Stimulated activated CD4-positive, alpha-beta T cell treated with anti-CD3 and anti-CD28 coated beads, Interleukin-4, amount 100 ng/mL, for 24 hours (primary cell): ENCODE results near the gene HS1BP3.

Experiments used
- DNase-seq: peaks from one replicate; pipeline ENCODE4 v3.0.0-alpha.2; 2020

The HS1BP3 gene

DNA sequence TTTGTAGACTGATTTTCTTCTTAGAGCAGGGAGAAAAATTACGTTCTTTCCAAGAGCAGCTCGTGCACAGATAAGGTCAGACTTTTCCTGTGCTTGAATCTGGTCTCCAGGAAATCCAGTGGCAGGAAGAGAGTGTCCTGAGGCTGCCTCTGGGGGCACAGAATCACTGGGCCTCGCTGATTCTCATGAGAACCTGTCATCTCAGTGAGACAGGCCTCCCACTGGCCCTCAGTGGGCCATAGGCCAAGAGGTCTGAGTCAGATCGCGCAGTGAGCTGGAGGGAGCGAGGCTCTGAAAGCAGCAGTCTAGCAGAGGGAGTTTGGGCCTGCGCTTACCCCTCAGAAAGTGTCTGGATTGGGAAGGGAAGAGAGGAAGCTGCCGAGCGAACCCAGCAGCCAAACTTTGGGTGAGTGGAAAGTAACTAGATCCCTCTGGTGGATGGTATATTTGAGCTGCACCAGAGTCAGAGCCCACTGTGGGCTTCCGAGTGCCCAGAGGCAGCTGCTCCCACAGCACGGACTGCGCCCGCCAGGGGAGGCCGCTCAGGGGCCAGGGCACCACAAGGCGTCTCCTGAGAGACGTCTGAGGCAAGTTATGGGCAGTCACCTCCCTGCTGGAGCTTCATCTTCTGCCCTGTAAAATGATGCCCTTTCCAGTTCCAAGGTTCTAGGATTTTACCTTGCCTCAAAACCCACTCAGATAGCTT, 24.2 kb upstream of the HS1BP3 start:
- DNase-seq = no peak

DNA sequence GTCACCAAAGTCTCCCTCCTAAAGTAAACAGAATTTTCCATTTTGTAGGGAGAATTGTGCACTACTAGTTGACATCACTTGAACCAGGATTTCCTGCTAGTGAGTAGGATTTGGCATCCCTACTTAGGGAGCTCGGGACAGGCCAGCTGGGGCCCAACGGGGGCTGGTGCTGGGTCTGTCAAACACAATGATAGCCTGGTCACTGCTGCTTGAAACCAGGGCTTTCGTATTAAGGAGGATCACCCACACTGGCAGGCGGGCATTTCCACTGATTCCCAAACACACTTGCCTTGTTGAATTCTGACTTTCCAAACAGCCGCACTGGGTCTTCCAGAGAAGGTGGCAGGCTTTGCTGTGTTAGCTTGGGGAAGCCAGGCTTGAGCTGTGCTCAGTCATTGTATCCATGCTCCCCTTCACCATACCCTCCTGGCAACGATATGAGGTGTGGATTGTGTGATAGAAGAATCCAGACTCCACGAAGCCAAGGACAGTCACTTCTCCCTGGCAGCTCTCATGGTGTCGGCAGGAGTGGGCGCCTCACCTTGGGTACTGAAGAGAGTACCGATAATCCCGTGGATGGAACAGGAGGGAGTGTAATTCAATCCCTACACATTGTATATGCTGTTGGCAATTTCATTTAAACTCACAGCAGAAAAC, 23.5 kb upstream of the HS1BP3 start:
- no peak for DNase-seq

DNA sequence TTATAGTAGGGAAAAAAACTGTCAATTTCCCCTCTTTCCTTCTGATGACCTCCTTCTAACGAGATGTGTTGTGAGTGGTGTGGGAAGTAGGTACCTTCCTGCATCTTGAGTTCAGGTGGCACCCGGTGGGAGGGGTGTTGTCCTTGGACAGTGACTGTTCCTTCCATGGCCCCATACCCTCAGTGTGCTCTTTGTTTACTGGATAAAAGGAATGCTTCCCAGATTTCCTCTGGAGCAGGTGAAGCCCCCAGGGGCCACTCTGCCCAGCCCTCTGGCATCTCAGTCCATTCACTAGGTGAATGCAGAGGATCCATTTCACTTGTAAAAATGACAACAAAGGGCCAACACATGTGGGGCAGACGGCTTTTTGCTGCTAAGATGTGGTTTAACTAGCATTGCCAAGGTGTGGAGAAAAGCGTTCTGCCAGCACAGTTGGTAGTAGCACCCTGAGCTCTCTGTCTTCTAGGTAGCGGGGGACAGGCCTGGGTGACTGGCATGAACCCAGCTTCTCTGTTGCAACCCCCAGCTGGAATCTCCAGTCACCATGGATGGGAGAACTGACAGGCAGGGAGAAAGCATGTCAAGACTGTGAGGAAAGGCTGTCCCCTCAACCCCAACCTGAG, 22.9 kb upstream of the HS1BP3 start:
- DNase-seq = no peak

DNA sequence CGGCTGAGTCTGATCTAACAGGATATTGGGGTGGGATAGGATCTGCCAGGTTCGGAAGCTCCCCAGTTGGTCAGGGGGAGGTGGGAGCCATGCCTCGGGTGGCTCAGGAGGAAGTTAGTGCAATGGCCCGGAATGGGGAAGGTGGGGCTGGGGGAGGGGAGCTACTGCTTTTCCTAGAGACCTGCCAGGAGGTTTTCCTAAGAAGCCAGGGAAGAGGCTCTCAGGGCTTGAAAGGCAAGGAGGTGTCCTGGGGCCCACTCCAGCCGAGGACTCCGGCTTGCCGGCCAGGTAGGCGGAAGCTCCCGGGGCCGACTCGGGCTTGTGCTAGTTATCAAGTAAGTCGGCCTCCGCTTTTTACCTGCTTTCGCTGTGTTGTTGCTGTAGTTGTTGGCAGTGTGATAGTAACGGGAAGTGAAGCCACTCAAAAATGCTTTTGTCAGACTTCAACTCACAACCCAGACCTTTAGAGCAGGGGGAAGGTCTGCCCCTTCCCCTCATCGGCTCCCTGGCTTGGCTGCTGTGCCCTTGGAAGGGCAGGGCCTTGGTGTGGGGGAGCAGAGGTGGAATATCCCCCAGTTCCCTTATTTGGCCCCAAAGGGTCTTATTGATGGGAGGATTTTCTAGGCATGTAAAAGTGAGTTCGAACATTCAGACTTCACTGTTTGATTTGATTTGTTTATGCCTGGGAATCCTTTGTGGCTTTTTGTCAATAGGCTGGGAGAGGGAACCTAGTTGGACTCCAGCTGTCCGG, 21.5 kb upstream of the HS1BP3 start:
- DNase-seq = no peak

DNA sequence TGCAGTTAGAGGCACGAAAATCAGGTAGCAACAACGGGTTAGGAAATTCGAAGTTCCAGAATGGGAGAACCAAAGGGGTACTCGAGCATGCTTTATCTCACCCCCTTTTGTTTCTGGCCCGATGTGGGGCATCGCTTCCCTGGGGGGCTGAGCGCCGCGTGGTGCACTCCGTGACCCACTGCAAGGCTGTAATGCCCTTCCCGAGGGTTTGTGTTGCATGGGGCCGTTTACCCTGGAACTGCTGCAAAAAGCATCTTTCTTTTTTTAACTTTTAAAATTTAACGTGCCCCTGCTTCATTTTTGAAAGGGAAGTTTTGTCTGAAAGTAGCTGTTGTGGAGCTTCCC, 20.8 kb upstream of the HS1BP3 start:
- no peak for DNase-seq

DNA sequence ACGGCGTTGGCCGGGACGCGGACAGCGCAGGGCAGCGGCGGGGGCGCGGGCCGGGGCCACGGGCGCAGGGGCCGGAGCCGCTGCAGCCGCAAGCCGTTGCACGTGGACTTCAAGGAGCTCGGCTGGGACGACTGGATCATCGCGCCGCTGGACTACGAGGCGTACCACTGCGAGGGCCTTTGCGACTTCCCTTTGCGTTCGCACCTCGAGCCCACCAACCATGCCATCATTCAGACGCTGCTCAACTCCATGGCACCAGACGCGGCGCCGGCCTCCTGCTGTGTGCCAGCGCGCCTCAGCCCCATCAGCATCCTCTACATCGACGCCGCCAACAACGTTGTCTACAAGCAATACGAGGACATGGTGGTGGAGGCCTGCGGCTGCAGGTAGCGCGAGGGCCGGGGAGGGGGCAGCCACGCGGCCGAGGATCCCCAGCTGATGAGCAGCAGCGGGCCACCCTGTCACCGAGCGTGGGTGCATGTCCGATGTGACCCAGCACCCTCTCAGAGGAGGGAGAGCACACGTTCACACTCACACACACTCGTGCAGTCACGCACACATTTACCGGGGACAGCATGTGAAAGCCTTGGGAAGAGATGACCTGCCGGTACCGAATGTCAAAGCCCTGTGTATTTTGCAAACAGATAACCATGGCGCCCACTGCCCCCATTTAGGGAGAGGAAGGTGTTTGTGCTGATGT, 20.3 kb upstream of the HS1BP3 start:
- no peak for DNase-seq

DNA sequence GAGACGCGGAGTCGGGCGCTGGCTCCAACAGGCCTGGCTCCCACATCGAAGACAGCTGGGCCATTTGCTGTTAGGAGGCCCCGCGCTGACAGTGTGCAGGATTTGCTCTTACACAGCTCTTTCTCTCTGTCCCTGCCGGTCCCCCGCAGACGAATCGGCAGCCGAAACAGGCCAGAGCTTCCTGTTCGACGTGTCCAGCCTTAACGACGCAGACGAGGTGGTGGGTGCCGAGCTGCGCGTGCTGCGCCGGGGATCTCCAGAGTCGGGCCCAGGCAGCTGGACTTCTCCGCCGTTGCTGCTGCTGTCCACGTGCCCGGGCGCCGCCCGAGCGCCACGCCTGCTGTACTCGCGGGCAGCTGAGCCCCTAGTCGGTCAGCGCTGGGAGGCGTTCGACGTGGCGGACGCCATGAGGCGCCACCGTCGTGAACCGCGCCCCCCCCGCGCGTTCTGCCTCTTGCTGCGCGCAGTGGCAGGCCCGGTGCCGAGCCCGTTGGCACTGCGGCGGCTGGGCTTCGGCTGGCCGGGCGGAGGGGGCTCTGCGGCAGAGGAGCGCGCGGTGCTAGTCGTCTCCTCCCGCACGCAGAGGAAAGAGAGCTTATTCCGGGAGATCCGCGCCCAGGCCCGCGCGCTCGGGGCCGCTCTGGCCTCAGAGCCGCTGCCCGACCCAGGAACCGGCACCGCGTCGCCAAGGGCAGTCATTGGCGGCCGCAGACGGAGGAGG, 19.6 kb upstream of the HS1BP3 start:
- no peak for DNase-seq

DNA sequence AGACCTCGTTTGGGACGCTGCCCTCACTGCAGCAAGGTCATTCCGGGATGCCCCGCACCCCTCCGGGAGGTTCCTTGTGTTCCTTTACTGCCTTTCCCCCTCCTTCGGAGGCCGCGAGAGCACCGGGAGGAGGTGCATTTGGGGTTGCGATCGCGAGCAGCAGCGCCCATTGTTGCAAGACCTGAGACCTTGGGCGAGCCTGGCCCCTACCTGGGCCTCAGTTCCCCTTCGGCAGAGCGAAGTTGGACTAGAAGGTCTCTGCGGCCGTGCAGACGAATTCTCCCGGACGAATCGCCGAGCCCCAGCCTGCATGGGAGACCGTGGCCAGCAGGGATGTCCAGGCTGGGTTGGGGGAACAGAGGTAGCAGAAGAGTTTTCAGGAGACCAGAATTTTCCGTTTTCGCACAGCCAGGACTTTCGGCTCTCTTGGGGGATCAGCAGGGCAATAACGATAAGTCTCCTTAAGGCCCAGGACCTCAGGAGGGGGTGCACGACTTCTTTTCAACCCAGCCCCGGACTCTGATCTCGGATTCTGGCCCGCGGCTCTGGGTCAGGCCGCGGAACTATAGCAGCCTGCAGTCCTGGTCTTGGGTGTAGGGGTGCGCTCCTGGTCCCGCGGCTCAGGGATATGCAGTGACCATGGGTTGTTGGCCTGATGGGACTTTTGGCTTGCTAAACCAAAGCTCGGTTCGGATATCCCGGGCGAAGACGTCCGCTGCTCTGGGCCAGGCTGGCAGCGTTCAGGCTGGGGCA, 18.8 kb upstream of the HS1BP3 start:
- no peak for DNase-seq

DNA sequence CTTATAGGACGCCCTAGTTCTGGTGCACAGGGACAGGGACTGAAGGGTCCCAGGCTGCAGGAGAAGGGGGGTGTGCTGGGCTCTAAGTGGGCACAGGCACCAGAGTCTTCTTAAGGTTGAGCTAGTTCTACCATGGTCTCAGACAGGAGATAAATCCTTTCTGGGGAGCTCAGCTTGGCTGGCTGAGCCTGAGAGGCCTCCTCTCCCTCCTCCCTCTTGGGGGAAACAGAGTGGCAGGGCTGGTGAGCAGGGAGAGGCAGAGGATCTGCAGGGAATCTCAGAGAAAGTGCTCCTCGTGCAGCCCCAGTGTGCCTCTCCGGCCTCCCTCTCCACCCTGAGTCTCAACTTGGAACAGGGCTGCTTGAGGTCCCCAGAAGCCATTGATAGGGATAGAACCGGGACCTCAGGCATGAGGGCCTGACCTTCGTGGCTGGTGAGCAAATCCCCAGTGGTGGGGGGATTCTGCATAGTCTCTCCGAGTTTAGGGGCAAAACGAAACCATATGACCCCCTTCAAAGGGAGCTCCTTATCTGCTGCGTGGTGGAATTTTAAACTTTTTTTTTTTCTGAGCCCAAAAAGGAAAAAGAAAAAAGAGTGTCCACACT, 18.1 kb upstream of the HS1BP3 start:
- no peak for DNase-seq

DNA sequence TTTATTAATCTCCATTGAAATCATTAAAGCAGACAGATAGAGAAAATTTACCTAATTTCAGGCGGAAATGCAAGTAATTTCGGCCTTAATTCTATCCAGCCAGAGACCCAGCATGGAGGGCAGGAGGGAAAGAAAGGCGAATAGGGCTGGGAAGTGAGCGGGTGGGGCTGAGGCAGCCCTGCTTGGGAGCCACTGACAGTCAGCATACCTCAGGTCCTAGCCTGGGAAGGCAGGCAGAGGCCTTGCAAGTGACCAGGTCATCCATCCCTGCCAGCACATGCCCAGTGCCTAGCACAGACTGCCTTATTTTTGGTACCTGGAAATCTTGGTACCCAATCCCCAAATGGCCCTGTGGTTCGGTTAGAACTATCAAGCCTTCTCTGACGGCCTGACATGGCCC, 17.6 kb upstream of the HS1BP3 start:
- no peak for DNase-seq

DNA sequence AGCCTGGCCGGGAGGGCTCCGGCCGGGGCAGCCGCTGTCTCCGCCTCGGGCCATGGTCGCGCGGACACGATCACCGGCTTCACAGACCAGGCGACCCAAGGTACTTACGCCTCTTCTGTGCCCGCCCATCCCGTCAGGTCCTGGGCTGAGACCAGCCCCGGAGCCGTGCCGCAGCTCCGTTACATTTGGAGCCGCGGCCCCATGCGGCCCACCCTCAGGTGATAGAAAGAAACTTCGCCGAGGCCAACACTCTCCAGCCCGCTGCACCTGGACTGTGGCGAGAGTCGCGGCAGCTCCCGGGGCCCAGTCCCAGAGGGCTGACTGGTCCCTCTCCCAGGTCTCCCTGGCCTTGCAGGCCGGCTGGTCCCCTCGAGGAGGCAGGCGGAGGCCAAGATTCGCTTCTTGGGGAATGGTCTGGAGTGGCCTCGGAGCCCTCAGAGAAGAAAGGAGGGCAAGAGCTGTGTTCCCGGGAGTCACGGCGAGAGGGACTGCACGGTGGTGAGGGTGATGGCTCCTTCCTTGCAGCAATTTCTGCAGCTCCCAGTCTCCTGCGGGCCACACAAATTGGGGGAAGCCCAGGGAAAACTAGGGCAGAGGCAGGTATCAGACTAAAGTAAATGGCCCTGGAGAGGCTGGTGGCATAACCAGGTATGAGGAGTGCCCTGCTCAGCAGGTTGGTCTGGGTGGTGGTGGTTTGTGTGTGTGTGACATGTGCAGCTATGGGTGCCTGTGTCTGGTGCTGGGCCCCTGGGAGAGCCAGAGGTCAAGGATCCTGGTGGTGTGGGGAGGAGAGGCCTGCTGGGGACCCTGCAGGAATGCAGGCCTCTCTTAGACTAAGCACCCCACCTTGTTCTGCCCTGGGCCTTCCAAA, 16.9 kb upstream of the HS1BP3 start:
- DNase-seq = no peak

DNA sequence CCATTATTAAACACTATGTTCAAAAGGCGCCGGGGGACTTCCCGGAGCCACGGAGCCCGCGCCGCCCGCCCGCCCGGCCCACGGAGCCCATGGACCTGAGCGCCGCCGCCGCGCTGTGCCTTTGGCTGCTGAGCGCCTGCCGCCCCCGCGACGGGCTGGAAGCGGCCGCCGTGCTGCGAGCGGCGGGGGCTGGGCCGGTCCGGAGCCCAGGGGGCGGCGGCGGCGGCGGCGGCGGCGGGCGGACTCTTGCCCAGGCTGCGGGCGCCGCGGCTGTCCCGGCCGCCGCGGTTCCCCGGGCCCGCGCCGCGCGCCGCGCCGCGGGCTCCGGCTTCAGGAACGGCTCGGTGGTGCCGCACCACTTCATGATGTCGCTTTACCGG, 16.2 kb upstream of the HS1BP3 start:
- DNase-seq = no peak

DNA sequence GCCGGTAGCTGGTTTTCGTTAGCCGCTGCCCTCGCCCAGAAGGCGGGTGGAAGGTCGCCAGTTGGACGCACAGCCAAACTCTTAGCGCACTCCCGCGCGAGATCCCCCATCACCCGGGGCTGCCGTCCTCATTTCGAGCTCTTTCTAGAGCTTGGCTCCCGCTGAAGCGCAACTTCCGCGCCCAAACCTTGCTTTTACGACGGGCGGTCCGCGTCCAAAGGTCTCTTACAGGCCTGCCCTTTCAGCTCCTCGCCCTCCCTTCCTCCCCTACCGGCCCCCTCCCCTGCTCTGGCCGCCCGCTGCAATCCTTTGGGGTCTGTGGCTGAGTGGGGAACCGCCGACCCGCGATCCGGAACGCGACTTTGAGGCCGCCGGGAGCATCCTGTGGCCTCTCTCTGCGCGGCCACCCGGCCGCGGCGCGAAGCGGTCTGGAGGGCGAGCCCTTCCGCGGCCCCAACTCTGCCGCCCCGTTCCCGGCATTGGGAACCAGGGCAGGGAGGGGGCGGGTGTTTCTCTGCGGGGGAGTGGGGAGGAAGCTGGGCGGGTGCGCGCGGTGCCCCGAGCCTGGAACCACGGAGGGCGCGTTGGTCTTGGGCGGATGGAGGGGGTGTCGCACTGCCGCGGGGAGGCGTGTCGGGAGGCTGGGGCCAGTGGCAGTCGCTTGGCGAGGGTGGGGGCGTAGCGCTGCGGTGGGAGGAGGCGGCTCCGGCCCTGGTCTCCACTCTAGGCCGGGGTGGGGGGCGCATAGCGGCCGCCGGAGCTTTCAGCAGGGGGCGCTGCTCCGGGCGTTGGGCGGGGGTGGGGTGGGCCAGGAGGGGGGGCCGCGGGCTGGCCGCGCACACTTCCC, 15.6 kb upstream of the HS1BP3 start, which contains the start of gene GDF7:
TSS of gene GDF7 (plus strand) at position 841 of the 847 bp plus-strand sequence. CDS start 96 bp downstream, outside the sequence.
- no peak for DNase-seq

DNA sequence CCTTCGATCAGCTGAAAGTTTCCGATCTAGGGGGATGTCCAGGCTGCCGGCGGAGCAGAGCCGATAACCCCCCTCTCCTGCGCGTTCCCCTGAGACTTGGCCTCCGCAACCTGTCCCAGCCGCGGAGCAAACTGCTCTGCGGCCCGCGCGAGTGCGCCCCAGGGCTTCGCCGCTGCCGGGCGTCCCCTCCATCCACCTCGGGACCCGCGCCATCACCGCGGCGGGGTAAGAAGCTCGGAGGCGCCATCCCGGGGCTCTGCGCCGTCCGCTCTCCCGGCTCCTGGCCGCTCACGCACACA, 15.1 kb upstream of the HS1BP3 start:
- no peak for DNase-seq

DNA sequence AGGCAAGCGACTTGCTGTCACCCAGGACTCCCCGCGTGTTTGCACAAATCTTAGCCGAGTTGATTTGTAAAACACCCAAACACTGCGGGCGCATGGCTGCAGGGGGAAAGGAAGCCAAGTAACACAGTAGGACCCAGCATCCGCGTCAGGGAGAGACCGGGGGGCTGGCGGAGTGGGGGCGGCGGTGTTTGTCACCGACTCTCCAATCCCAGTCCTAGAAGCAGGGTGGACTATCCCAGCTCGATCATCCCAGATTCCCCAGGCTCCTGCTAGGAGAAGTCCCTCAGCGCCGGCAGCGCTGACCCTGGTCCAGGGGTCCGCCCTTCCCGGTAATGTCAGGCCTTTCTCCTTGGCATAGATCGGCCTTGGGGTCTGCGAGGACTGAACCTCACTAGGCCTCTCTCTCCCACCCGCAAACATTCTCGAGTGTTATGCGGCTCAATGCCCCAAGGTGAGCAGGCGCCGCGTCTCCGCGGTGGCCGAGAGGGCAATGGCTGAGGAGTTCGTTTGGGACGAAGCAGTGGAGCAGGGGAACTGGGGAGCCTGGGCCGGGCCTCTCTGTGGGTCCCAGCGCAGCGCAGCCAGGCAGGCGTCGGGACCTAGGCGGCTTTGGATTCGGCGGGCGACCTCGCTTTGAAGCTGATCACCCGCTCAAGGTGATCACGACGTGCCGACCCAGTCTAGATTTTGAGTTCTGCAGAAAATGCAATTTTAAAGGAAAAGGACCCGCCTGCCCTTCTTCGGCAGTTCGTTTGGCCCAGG, 14.5 kb upstream of the HS1BP3 start:
- no peak for DNase-seq

DNA sequence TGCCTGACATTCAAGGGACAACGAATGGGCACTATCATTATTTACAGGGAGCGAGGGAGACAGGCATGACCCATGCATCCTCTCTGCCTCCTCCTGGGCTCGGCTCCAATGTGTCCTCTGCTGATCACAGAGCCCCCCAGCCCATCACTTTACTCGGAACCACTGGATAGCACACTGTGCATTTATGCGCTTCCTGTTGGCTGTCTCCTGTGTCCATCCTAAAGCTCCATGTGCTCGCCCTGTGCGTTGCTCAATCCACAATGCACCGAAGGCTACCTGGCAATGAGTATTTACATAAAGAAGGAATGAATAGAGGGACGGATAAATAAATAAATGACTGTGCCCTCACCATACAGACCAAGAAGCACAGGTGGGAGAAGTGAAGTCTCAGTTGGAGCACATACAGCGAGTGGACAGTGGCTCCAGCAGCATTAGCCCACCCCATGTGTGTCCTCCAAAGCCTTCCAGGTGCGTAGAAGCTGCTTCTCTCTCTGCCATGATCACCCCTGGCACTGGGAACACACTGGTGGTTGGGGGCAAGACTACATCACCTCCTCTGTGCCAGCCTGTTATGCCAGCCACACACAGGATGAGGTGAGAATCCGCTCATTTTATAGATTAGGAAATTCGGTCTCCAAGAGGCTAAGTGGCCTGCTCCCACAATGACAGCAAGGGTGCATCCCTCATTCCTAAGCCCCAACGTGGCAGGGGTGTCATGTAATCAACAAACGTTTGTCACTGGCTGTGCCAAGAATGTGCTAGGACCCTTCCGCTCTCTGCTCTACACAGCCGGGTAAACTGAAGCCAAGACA, 13.7 kb upstream of the HS1BP3 start:
- no peak for DNase-seq

DNA sequence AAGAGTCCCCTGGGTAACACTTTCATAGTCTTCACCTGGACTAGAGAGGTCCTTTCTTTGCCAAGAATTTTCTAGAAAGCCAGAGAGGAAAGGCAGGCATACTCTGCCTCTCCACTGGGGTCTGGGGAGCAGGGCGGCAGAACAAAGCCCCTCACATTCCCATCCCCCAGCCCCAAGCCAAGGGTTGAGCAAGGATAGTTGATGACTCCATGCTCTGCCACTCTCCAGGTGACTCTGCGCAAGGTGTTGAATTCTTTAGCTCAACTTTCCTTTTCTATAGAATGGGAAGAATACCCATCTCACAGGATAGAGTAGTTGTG, 13.1 kb upstream of the HS1BP3 start:
- no peak for DNase-seq
